Loucy (cell line): Measurements from ENCODE around the gene ZDHHC14.

Experiments used
- H2AFZ ChIP-seq: fragments of 200-600 bp; sonication (generic); 2 replicates; pipeline ENCODE4 v1.6.0; 2016; ENCODE audit warnings: antibody characterized with exemption, mild to moderate bottlenecking, low read length, moderate library complexity
- H3F3A ChIP-seq: fragments of 200-600 bp; 2 replicates; pipeline ENCODE4 v1.6.0; 2016; ENCODE audit warnings: antibody characterized with exemption, low read depth, mild to moderate bottlenecking
- H3K27me3 ChIP-seq: fragments of 200-600 bp; sonication (generic); 2 replicates; pipeline ENCODE4 v1.6.1; 2014; ENCODE audit warnings: low read length, mild to moderate bottlenecking; ENCODE audit not compliant: insufficient read depth, poor library complexity, severe bottlenecking
- H3K36me3 ChIP-seq: fragments of 200-600 bp; sonication (generic); 2 replicates; pipeline ENCODE4 v1.6.1; 2016; ENCODE audit warnings: low read length; ENCODE audit not compliant: insufficient read depth
- H3K4me1 ChIP-seq: fragments of 200-600 bp; sonication (generic); 2 replicates; pipeline ENCODE4 v1.5.1; 2014; ENCODE audit warnings: low read length, mild to moderate bottlenecking; ENCODE audit not compliant: insufficient read depth, poor library complexity, severe bottlenecking
- H3K4me2 ChIP-seq: fragments of 200-600 bp; sonication (generic); 2 replicates; pipeline ENCODE4 v1.6.0; 2014; ENCODE audit warnings: antibody characterized with exemption, low read length, low read depth, mild to moderate bottlenecking; ENCODE audit not compliant: poor library complexity, severe bottlenecking
- H3K4me3 ChIP-seq: fragments of 200-600 bp; sonication (generic); 2 replicates; pipeline ENCODE4 v1.5.1; 2014; ENCODE audit warnings: low read length, mild to moderate bottlenecking, mixed read lengths; ENCODE audit not compliant: poor library complexity, severe bottlenecking
- H3K79me2 ChIP-seq: fragments of 200-600 bp; sonication (generic); 2 replicates; pipeline ENCODE4 v1.6.1; 2014; ENCODE audit warnings: low read length; ENCODE audit not compliant: insufficient read depth
- H3K9ac ChIP-seq: fragments of 200-600 bp; sonication (generic); 2 replicates; pipeline ENCODE4 v1.6.0; 2014; ENCODE audit warnings: mild to moderate bottlenecking, low read depth, low read length, moderate library complexity; ENCODE audit not compliant: poor library complexity, severe bottlenecking
- H3K9me2 ChIP-seq: fragments of 200-600 bp; sonication (generic); replicated peaks from 2 replicates; pipeline ENCODE4 v1.6.1; 2016; ENCODE audit warnings: low read depth, low read length, mixed read lengths
- H3K9me3 ChIP-seq: fragments of 200-600 bp; sonication (generic); 2 replicates; pipeline ENCODE4 v1.6.1; 2014; ENCODE audit warnings: mild to moderate bottlenecking, antibody characterized with exemption, low read length, low read depth; ENCODE audit not compliant: insufficient read depth
- H4K20me1 ChIP-seq: fragments of 200-600 bp; sonication (generic); 2 replicates; pipeline ENCODE4 v1.6.0; 2014; ENCODE audit warnings: antibody characterized with exemption, low read length, mild to moderate bottlenecking; ENCODE audit not compliant: insufficient read depth, poor library complexity, severe bottlenecking
- EZH2phosphoT487 ChIP-seq: fragments of 200-600 bp; IDR thresholded peaks from 2 replicates; pipeline ENCODE4 v1.6.1; 2018; ENCODE audit warnings: antibody characterized with exemption, mild to moderate bottlenecking, moderate library complexity, borderline replicate concordance
- TF ChIP-seq, protein P1 (sequence below): fragments of 200-600 bp; sonication (generic); conservative IDR thresholded peaks from 2 replicates; pipeline ENCODE4 v1.5.1; 2014; ENCODE audit warnings: mild to moderate bottlenecking, antibody characterized with exemption, low read length

The ZDHHC14 gene

DNA sequence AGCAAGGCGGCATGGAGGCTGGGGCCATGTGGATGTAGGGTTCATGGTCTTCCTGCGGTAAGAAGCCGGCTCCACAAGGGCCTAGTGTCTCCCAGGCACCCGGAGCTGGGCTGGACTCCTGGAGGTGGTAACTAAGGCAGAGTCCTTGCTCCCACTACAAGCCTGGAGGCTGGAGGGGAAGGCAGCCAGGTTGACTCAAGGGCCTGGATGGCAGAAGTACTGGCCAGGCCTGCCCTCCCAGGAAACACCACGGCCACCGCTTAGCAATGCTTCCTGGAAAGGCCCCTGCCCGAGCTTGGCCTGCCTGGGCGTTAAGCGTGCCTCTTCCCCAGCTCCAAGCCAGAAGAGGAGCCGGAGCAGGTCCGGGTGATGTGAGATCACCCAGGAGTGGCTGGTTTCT lies 182.0 kb downstream of the ZDHHC14 start:
- Histone ChIP-seq H3K9me3 (no peaks in the 10 kb centered on the region), H3K36me3 (no peaks in the 10 kb centered on the region), H3K27me3 (no peaks in the 10 kb centered on the region), H3K4me3 (no peak overlapping the region), H3F3A (no peaks in the 10 kb centered on the region), H3K9ac (no peak overlapping the region), H3K4me1 (no peaks in the 10 kb centered on the region), H3K79me2 (no peaks in the 10 kb centered on the region), H3K4me2 (no peak overlapping the region), H2AFZ (no peak overlapping the region), H4K20me1 (no peaks in the 10 kb centered on the region), H3K9me2 (no peaks in the 10 kb centered on the region)
- no peak for TF ChIP-seq EZH2phosphoT487
- TF ChIP-seq, protein P1, sequence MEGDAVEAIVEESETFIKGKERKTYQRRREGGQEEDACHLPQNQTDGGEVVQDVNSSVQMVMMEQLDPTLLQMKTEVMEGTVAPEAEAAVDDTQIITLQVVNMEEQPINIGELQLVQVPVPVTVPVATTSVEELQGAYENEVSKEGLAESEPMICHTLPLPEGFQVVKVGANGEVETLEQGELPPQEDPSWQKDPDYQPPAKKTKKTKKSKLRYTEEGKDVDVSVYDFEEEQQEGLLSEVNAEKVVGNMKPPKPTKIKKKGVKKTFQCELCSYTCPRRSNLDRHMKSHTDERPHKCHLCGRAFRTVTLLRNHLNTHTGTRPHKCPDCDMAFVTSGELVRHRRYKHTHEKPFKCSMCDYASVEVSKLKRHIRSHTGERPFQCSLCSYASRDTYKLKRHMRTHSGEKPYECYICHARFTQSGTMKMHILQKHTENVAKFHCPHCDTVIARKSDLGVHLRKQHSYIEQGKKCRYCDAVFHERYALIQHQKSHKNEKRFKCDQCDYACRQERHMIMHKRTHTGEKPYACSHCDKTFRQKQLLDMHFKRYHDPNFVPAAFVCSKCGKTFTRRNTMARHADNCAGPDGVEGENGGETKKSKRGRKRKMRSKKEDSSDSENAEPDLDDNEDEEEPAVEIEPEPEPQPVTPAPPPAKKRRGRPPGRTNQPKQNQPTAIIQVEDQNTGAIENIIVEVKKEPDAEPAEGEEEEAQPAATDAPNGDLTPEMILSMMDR = no peak

DNA sequence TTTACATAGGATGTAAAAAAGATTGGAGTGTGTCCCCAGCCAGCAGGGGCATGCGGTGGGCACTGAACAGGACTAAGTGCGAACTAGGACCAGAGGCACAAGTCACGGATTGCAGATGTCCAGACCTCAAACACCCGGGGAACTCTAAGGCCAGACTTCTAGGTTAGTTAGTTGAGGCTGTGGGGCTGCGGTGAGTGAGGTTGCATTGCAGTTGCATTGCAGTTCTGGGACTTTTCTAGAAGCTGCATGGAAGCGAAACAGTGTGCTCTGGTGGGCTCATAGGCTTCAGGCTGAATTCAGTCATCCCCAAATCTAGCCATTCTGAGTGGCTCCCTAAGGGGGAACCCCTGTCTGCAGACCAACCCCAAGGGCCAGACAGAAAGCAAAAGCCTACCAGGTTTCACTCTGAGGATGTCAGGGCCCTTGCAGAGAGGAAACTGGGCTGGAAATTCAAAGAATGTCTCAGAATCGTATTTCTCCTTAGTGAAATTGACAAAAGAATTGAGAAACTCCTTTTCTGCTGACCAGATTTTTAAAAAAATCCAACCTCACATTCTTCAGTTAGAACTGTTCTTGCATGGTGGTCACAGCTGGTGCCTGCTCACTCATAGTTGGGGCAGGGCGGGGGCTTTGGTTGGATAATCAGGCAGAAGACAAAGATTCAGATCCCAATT lies 182.8 kb downstream of the ZDHHC14 start:
- Histone ChIP-seq H3K4me2 (no peak overlapping the region), H4K20me1 (no peaks in the 10 kb centered on the region), H3K9me3 (no peaks in the 10 kb centered on the region), H2AFZ (no peak overlapping the region), H3K27me3 (no peaks in the 10 kb centered on the region), H3K9me2 (no peaks in the 10 kb centered on the region), H3K4me3 (no peak overlapping the region), H3K4me1 (no peaks in the 10 kb centered on the region), H3K36me3 (no peaks in the 10 kb centered on the region), H3F3A (no peaks in the 10 kb centered on the region), H3K9ac (no peak overlapping the region), H3K79me2 (no peaks in the 10 kb centered on the region)
- TF ChIP-seq, protein P1 = no peak
- no peak for TF ChIP-seq EZH2phosphoT487

DNA sequence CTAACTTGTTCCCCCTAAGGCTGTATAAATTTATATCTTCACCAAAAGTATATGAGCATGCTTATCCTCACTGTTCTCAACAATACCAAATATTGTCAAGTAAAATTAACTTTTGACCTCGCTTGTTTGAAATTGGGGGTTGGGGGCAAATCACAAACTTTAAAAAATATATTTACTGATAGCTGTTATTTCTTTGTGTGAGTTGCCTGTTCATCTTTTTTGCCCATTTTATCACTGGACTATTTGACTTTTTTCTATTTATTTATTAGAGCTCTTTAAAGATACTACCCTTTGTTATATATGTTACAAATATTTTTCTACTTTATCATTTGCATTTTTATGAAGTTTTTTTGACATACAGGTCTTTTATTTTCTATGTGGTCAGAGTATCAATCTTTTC lies 187.7 kb downstream of the ZDHHC14 start:
- Histone ChIP-seq H3K36me3 (no peaks in the 10 kb centered on the region), H3K4me3 (no peak overlapping the region), H2AFZ (no peak overlapping the region), H3K9me2 (no peaks in the 10 kb centered on the region), H3K9me3 (no peaks in the 10 kb centered on the region), H3K4me2 (no peak overlapping the region), H3K9ac (no peak overlapping the region), H4K20me1 (no peaks in the 10 kb centered on the region), H3K4me1 (peaks cover 11% of the 10 kb centered on the region), H3F3A (no peaks in the 10 kb centered on the region), H3K27me3 (no peaks in the 10 kb centered on the region), H3K79me2 (no peaks in the 10 kb centered on the region)
- no peak for TF ChIP-seq EZH2phosphoT487
- TF ChIP-seq, protein P1 = no peak
